Heart left ventricle (tissue), 16 donors: Measurements from ENCODE around the gene HCK. TPM values are rescaled to one million over a fixed set of nuclear protein-coding genes. Genes with fewer than 3 reads are reported as not detected.
A peak's percentile ranks its signal among the peaks of the same experiment; 100 is the strongest.

Source experiments
- ATAC-seq, 4 donors: fragments of 200-7000 bp; cut with Tn5 transposase; one replicate each; pipeline ENCODE4 v1.9.1; 2020 to 2022; ENCODE audit warnings: moderate library complexity in 4 of 4, mild to moderate bottlenecking in 3 of 4, moderate number of reproducible peaks in 1 of 4
- DNase-seq, 5 donors: peaks; one replicate each; pipeline ENCODE4 v3.0.0-alpha.2; 2020
- H3K27ac ChIP-seq, 12 donors: fragments of 200-600 bp; sonication (generic) in 4 of 12; one replicate each; pipeline versions ENCODE4 v1.5.0 to v1.8.0; 2016 to 2022; ENCODE audit warnings: mild to moderate bottlenecking in 2 of 12
- H3K27me3 ChIP-seq, 9 donors: fragments of 200-600 bp; sonication (generic) in 2 of 9; one replicate each; pipeline versions ENCODE4 v1.5.1 to v1.8.0; 2016 to 2022; ENCODE audit warnings: mild to moderate bottlenecking in 3 of 9
- H3K36me3 ChIP-seq, 9 donors: fragments of 200-600 bp; sonication (generic) in 2 of 9; one replicate each; pipeline versions ENCODE4 v1.5.0 to v1.8.0; 2018 to 2022; ENCODE audit warnings: mild to moderate bottlenecking in 2 of 9
- H3K4me1 ChIP-seq, 12 donors: fragments of 200-600 bp; sonication (generic) in 4 of 12; one replicate each; pipeline versions ENCODE4 v1.5.0 to v1.8.0; 2016 to 2022; ENCODE audit warnings: mild to moderate bottlenecking in 3 of 12
- H3K4me3 ChIP-seq, 12 donors: fragments of 200-600 bp; sonication (generic) in 4 of 12; one replicate each; pipeline versions ENCODE4 v1.5.0 to v1.8.0; 2017 to 2022; ENCODE audit warnings: mild to moderate bottlenecking in 9 of 12, moderate library complexity in 4 of 12
- H3K9me3 ChIP-seq, 12 donors: fragments of 200-600 bp; sonication (generic) in 4 of 12; one replicate each; pipeline versions ENCODE4 v1.5.0 to v1.8.0; 2016 to 2022; ENCODE audit warnings: mild to moderate bottlenecking in 1 of 12
- POLR2A ChIP-seq, 2 donors: fragments of 450-650 bp; IDR thresholded peaks; one replicate each; pipeline ENCODE4 v1.6.1; 2017; ENCODE audit warnings: antibody characterized with exemption in 2 of 2, mild to moderate bottlenecking in 2 of 2, moderate library complexity in 2 of 2
- WGBS, 4 donors: extraction: QIAGEN DNeasy Blood & Tissue Kit in 2 of 4; methylation state at CpG; one replicate each; pipeline versions ENCODE4 v1.1.5 to v1.1.7; 2013 to 2018; 5-methylcytosine and 5-hydroxymethylcytosine counted together
- intact Hi-C, 10 donors: fragments of 100-400 bp; cut with DNase I; formaldehyde crosslinking; loops; one replicate each; pipeline versions ENCODE4 v1.11.1 to v1.14.2; 2022
- polyA plus RNA-seq, 2 donors: library from polyadenylated mRNA; stranded (reverse); fragments of 200-250 nt; gene quantifications; one replicate each; pipeline ENCODE4 v1.2.3, GENCODE V29; 2013
- total RNA-seq, 9 donors: library from RNA; depleted of rRNA in 2 of 9; stranded (reverse); fragments of >200 nt in 2 of 9; fragmentation: NEBNext Ultra II Directional in 3 of 9; extraction: Animal tissue kit (Norgen Biotek cat#: 25700) in 3 of 9; gene quantifications; one replicate each; pipeline versions ENCODE4 v1.1.0 to v1.2.4, GENCODE V29; 2016 to 2023
- TF ChIP-seq, protein P1 (sequence below), 12 donors: fragments of 200-600 bp; sonication (generic) in 4 of 12; IDR thresholded peaks; one replicate each; pipeline versions ENCODE4 v1.5.0 to v1.8.0; 2018 to 2022; ENCODE audit warnings: antibody characterized with exemption in 12 of 12, mild to moderate bottlenecking in 5 of 12
- donor health status: ischemic (EF 13 %, LVEDD 7.1; RV severe dilation, severe dysfunction).
- donor health status: healthy with polysubstance abuse.
- donor health status: DM: no; HTN: yes; CAD: no.
- donor health status: DM: no; HTN: no; CAD: no.
- donor health status: ischemic (EF 25% LVEDD 6.9; RV normal size, moderate dysfunction).
- donor health status: ischemic (EF 25% LVEDD 5.7; RV mildly dilated, moderate dysfunction).
- donor health status: healthy.
- donor health status: DM: yes; HTN: yes; CAD: no.
- donor health status: ischemic (EF 35%, LVEDD 5.7; RV mildly dilated, moderate dysfunction).
- donor health status: nonischemic (EF 11% LVEDD 7.7; RV severe dilation, severe dysfunction).
- donor health status: DM: yes; HTN: yes; CAD: no.
- donor health status: PGD.
- donor health status: ischemic (EF 29% LVEDD 5.4; RV normal size, mild dysfunction).
- donor health status: nonischemic (EF 23%, LVEDD 6.1; RV moderate dilation, normal function).

Gene HCK
- total and polyA plus RNA-seq, 11 donors = 1.4 to 52.0 (median 4.4) TPM

DNA sequence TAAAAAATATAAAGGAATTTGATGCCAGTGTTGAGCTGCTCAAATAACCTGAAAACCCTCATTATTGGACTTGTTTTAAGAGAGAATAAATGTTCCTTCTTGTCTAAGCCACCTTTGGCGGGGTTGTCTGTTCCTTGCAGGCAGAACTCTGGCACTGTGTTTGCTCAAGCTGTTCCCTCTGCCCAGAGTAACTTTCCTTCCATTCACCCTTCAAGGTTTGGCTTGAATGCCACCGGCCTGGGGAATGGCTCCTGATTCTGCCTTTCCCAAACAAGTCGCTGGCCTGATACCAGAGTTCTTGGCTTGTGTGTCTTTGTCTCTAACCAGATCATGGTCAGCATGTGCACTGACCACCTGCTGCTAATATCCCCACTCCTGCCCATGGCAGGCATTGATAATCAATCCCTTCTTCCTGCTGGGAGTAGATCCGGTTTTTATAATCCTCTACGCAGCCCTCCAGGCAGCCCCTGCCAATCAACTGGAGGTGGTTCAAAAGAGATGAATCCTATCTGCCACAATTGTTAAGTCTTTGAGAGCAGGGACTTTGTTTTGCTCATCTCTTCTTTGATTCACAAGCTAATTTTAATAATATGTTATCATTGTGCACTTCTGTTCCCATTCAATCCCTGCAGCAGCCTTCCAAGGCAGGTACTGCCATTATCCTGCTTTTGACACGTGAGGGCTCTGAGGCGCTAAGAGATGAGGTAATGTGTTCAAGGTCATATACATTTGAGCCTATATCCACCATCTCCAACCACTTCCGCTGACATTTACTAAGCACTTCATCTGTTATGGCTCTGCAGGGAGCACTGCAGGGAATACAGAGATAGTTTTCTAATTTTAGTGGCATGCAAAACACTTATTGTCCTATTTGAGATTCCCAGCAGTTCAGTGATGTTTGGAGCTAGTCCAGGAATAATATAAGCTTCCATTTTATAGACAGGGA, 44.9 kb upstream of the HCK start:
- Histone ChIP-seq H3K27ac (peak overlapping the region; percentile 55 to 97 (median 74)), H3K9me3 (no peaks in the 10 kb centered on the region)
- ATAC-seq = peak in 2 of 4 donors; percentile 20 to 27

DNA sequence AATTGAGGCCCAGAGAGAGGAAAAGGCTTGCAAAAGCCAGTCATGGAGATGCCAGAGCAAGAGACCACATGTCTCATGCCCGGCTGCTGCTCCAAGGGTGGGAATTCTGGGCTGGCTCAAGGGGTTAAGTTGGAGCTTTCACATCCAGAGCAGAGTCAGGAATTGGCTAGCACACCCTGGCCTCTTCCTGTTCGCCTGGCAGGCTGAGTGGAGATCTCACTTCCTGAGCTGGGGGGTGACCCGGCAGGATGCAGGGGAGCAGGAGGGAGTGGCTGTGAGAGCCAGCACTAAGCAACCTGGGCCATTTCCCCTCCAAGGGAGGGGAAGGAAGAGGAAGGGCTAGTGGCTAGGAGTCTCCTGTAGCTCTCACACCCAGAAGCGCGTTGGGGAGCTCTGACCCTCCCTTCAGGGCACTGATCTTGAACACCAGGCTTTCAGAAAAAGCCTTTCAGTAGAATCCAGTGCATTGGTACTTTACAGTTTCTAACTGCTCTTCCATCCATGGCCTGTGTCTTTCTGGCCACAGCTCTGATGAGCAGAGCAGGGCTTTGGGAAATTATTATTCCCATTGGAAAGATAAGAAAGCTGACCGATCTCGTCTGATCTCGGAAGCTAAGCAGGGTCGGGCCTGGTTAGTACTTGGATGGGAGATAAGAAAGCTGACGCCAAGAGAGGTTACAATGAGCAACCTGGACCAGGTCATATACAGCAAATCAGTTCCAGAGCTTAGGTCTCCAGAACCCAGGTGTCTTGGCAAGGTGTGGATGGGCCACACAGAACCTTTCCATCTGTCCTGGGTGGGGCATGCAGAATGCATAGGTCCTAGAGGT, 44.0 kb upstream of the HCK start:
- Histone ChIP-seq H3K4me3 (peak overlapping the region in 4 of 12 donors; percentile 2 to 20 (median 10)), H3K9me3 (no peaks in the 10 kb centered on the region), H3K27ac (peak overlapping the region; percentile 55 to 97 (median 77)), H3K27me3 (no peaks in the 10 kb centered on the region), H3K4me1 (peaks cover 7 to 59% (median 27%) of the 10 kb centered on the region in 12 donors), H3K36me3 (no peaks in the 10 kb centered on the region)
- intact Hi-C loops = no loop called here
- 23 to 39% (median 33%) methylated on average over 9 to 10 of the region's 10 CpGs for WGBS, 4 donors
- ATAC-seq (peak; percentile 71 to 94 (median 86)), DNase-seq (peak; percentile 77 to 88 (median 80))
- peak in 1 of 2 donors; percentile 41 for TF ChIP-seq POLR2A (IDR thresholded peaks at IDR 0.05)
- TF ChIP-seq, protein P1, sequence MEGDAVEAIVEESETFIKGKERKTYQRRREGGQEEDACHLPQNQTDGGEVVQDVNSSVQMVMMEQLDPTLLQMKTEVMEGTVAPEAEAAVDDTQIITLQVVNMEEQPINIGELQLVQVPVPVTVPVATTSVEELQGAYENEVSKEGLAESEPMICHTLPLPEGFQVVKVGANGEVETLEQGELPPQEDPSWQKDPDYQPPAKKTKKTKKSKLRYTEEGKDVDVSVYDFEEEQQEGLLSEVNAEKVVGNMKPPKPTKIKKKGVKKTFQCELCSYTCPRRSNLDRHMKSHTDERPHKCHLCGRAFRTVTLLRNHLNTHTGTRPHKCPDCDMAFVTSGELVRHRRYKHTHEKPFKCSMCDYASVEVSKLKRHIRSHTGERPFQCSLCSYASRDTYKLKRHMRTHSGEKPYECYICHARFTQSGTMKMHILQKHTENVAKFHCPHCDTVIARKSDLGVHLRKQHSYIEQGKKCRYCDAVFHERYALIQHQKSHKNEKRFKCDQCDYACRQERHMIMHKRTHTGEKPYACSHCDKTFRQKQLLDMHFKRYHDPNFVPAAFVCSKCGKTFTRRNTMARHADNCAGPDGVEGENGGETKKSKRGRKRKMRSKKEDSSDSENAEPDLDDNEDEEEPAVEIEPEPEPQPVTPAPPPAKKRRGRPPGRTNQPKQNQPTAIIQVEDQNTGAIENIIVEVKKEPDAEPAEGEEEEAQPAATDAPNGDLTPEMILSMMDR (IDR thresholded peaks at IDR 0.05) = no peak

More for the DNA sequence above, 44.9 kb upstream of the HCK start:
- no peak for TF ChIP-seq POLR2A (IDR thresholded peaks at IDR 0.05)
- H3K4me3 ChIP-seq = no peak overlapping the region
- no peaks in the 10 kb centered on the region for H3K36me3 ChIP-seq
- intact Hi-C loops = no loop called here
- no peaks in the 10 kb centered on the region for H3K27me3 ChIP-seq
- 39 to 49% (median 45%) methylated on average over 8 of the region's 8 CpGs for WGBS, 4 donors
- DNase-seq = no peak
- peaks cover 7 to 52% (median 27%) of the 10 kb centered on the region in 12 donors for H3K4me1 ChIP-seq

DNA sequence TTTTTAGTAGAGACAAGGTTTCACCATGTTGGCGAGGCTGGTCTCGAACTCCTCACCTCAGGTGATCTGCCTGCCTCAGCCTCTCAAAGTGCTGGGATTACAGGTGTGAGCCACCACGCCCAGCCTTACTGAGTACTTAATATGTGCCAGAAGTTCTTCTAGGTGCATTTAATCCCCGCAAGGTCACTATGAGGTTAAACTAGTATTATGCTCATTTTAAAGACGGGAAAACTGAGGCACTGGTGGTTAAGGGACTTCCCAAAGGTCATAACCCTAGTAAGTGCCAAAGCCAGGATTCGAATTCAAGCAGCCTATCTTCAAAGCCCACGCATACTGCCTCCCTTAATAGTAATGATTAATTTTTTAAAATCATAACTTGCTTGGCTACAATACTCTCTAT, 42.5 kb upstream of the HCK start:
- no peaks in the 10 kb centered on the region for H3K36me3 ChIP-seq
- no peaks in the 10 kb centered on the region for H3K27me3 ChIP-seq
- H3K9me3 ChIP-seq = no peaks in the 10 kb centered on the region
- intact Hi-C loops = no loop called here
- H3K27ac ChIP-seq = peak overlapping the region; percentile 32 to 97 (median 87)
- peak overlapping the region in 5 of 12 donors; percentile 19 to 70 (median 53) for H3K4me3 ChIP-seq
- peaks cover 7 to 65% (median 28%) of the 10 kb centered on the region in 12 donors for H3K4me1 ChIP-seq
- WGBS, 4 donors = 80 to 87% (median 84%) methylated on average over 7 of the region's 7 CpGs
- TF ChIP-seq, protein P1 (IDR thresholded peaks at IDR 0.05) = no peak
- no peak for TF ChIP-seq POLR2A (IDR thresholded peaks at IDR 0.05)
- ATAC-seq (no peak), DNase-seq (no peak)

DNA sequence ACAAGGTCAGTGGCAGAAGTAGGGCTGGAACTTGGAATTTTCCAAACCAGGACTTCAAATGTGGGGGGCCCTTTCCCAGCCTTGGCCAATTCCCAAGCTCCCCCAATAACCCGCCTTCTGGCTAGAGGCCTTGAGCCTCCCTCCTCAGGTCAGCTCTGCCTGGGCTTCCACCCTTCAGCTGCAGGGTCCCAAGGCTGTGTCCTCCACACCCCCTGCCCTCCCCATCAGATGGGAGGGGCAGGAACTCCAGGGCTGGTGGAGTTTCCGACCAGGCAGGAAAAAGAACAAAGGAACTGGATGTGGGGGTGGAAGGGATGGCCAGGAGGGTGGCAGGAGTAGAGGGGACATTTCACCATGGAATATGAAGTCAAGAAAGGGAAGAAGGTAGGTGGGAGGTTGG, 41.9 kb upstream of the HCK start, which contains the start of gene CCM2L:
CCM2L (plus strand) TSS at position 338 of the 400 bp plus-strand sequence; CDS start at position 355, 17 bp downstream.
- intact Hi-C loops = no loop called here
- WGBS, 4 donors = 50 to 60% (median 57%) methylated on average over 2 of the region's 2 CpGs
- Histone ChIP-seq H3K4me1 (peaks cover 7 to 65% (median 30%) of the 10 kb centered on the region in 12 donors), H3K4me3 (peak within 1 kb of the TSS; percentile 23 to 70 (median 54)), H3K27me3 (no peaks in the 10 kb centered on the region), H3K36me3 (no peaks in the 10 kb centered on the region), H3K9me3 (no peaks in the 10 kb centered on the region), H3K27ac (peak within 1 kb of the TSS; percentile 57 to 97 (median 87))
- ATAC-seq (peak; percentile 69 to 84 (median 76)), DNase-seq (peak in 3 of 5 donors; percentile 68 to 70 (median 69))
- no peak for TF ChIP-seq POLR2A (IDR thresholded peaks at IDR 0.05)
- TF ChIP-seq, protein P1 (IDR thresholded peaks at IDR 0.05) = no peak
